ENCODE results near the gene IL16.
"Not testable (repeated sequence)": the region's sequence is repeated elsewhere in the genome, so short reads cannot be mapped to it uniquely, and the experiment has no call there.

Gene IL16

DNA sequence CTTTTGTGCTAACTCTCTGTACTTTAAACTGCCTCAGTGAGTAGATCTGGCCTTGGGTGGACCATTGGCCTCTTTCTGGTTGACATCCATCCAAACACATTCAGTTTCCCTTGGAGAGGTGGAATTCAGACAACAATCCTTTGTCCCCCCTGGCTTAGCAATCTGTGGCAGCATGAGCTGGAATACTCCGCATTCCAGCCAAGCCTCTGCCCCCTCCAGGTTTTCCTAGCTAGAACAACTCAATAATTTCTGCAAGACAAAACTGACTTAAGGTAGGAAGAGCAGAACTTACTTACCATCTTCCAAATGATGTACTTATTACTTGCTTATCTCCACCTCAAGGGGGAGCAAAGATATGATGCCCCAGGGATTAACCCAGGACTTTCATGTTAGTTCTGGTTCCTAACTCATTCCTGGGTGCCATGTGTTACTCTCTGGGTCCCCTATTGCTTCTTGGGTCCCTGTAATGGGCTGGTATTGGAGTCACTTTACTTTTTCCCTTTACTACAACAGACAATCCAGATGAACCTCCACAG lies 21.8 kb upstream of the IL16 start:
- DNase-seq = no peak

DNA sequence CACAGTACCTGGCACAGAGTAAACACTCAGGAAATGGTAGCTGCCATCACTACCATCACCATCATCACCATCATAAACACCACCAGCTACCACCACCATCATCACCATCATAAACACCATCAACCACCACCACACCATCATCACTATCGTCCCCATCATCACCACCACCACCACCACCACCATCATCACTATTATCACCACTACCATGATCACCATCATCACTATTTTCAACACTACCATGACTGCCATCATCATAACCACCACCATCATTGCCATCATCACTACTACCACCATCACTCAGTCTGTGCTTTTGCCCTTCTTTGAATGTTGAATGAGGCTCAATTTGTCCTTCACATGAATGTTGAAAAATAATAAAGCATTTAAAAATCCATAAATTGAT lies 21.2 kb upstream of the IL16 start:
- no peak for DNase-seq

DNA sequence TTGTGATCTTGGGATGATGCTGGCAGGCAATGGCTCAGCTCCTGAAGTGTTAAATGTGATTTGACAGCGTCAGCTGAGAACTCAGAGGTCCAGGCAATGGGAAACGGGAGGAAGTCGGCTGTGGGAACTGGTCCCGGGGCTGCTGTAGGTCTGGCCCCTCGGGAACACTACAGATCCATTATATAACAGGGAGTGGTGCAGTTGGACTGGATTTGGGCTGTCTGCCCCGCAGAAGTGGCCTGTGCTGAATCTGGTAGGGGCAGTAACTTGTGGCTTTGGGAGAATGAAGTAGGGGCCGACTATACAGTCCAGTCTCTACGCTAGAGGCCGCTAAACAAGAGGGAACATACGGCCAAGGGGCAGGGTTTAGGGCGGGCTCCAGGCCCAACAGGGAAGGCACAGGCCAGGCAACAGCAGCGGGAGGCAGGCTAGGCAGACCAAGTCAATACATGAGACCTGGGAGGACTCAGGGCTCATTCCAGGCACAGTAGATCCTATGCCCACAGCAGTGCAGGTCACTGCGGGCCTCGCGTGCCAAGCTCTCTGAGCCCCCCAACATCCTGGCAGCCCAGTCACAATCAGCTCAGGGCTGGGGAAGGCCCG lies 20.3 kb upstream of the IL16 start:
- DNase-seq = no peak

DNA sequence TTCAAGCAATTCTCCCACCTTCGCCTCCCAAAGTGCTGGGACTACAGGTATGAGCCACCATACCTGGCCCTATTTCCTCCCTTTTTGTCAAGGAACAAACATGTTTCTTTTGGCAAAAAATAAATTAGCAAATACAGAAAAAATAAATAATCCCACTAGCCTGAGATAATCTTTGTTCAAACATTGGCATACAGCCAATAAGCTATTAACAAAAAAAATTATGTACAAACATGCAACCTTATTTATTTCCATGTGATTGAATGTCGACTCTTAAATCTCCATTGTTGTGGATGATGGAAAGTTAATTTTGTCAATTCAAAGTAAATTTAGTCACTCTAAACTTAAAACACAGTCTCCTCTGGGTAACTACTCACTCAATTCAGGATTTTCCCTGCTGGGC lies 18.3 kb upstream of the IL16 start:
- no peak for DNase-seq

DNA sequence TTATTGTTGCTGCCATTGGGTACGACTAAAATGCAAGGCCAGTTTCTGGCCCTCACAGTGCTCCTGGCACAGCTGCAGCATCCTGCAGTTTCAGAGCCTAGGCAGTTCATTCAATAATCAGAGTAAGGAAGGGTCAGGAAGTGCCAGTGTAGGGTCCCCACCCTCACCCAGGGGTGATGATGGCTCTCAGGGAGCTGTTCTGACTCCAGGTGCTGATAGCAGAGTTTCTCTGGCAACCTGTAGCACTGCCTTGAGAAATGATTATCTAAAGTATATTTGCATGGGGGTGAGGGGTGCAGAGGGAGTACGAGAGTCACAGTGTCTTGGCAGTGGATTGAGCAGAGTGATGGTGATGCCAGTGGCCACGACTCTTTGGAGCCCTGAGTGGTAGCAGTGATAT lies 15.5 kb upstream of the IL16 start:
- no peak for DNase-seq

DNA sequence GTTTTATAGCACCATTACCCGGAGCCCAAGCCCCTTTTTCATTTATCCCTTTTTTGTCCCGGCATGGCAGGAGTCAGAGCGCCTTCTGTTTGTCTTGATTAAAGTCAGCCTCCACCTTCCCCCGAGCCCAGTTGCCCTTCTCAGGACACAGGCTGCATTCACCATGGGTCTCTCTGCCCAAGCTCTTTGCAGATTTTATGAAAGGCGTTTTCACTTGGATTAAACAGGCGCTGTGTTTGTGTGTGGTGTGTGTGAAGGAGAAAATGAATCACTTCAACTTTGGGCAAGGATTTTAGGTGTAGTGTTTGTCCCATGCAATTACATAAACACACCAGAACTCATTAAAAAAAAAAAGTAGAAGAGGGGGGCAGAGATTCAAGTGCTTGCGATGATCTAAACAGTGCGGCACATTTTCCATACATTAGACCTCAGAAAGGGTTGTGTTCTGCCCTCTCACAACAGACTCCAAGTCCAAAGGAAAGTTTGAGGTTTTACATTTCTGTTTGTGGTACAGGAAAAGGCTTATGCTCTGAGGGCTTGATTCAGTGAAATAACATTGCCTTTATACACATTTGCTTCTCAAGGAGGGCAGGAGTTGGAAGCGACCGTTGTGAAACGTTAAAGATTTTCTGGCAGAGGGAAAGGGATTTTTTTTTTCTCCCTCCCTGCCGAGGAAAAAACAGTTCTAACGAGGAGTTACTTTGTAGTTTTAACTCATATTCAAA lies 14.5 kb upstream of the IL16 start:
- DNase-seq = no peak

DNA sequence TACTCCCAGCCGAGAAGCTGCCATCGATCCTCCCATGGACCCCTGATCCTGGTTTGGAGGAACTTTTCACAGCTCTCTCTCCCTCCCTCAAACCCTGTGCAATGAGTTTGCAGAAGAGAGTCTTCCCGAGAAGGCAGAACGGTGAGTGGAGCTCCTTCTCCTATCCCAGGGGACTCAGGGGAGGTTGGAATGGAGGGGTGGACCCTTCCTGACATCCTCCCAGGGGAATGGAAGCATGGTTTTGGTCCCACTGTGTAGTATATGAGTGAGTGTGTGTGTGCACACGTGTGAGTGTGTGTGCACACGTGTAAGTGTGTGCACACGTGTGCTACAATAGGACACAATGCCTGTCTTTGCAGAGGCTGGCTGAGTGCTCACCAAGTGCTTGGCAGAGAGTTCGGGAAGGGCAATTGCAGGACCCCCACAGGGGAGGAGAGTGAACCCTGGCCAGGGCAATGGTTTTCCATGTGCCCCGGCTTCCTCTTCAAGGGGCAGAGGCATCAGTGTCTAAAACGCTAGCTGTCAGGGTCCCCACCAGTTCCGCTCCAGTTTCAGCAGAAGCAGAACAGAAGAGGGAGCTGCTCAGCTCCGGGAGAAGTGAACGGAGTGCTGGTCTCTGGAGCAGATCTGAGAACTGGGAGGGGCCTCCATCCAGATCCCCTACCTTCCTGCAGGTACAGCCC lies 13.8 kb upstream of the IL16 start:
- no peak for DNase-seq

DNA sequence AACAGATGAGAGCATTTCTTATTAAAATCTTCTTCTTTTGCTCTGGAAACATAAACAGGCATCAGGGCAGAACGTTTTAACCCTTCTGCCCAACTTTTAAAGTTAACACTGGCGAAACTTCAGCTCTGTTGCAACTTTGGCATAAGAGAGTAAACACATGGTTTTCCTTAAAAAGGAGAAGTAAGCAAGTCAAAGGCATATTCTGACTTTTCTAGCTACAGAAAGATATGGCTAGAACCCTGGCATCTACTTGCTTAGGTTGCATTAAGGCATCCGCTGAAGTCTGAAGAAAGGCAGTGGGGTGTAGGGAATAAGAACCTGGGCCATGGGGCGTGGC lies 13.3 kb upstream of the IL16 start:
- no peak for DNase-seq

DNA sequence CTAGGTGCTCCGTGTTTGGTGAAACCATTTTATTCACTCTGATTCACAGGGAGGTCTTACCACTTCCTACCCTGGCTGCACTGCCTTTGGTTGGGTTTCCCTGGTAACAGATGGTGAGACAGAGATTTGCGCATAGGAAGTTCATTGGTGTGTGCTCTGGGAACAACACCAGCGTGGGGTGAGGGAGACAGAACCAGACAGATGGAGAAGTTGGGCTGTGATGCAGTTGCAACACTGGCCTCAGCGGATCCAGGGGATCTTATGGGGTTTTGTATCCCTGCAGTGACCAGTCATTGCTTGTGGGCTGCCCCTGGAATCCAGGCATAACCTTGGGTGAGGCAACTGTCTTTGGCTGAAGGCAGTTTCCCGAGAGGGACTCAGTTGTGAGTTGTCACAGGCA lies 12.5 kb upstream of the IL16 start:
- no peak for DNase-seq

DNA sequence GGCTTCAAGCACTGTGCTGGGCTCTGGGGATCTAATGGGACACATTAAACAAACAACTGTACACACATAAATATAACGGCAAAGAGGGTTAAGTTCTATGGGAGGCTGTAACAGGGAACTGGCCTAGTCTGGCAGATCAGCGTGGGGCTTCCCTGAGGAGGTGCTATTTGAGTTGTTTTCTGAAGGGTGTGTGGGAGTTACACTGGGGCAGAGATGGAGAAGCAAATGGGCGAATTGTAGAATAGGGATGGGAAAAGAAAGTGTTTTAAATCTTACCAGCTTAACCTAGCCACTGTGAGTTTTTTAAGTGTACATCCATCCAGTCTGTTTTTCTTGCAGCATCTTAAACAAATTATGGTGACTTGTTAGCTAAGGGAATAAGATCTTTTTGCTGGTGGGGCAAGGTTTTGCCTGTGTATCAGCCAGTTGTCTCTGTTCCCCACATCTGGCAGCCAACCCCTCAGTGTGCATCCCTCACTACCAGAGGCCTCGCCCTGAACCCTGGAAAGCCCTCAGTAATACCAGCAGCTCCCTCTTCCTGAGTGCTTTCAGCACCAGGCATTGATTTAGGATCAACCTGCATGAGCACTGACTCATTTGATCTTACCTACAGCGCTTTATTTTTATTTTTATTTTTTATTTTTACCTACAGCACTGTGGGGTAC lies 10.9 kb upstream of the IL16 start:
- DNase-seq = no peak

DNA sequence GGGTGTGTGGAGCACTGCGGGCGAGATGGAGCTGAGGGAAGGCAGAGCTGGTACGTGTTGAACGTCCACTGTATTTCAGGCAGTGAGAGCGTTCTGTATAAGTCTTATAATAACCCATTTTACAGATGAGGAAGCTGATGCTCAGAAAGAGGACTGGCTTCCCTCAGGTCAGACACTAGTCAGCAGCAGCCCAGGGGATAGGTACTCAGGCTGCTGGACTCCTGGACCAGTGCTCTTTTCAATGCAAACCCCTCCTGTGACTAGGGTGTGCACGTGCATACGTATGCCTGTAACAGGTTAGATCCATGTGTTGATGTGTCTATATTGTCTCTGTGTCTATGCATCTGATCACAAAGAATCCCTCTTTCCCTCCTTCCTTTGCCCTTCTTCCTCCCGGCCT lies 8.3 kb upstream of the IL16 start:
- DNase-seq = no peak

DNA sequence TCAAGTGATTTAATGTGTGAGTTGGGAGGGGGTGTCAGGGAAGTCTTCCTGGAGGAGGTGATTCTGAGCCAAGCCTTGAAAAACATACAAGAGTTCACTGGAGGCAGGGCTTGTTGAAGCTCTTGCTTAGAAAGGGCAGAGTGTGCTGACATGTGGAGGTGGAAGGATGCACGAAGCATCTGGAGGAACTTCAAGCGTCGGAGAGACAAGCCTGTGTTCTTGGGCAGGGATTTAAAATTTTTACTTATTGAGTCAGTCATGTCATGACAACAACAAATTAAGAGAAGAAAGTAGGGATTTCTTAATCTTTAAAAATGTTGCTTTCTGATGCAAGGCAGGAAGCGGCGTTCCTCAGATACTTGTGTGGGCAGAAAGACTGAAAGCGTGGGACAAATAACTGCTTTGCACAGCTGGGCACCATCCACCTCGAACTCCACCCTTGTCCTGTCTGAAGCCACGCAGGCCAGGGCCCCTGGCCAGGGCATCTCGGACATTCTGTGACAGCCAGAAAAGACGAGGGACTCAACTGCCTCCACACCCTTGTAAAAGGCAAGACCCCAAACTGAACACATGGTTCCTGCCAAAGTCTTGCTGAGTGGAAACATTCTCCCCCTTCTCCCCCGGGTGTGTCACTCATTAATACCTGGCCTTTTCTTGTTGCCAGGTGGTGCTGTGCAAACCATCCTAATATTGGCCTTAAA lies 6.9 kb upstream of the IL16 start:
- no peak for DNase-seq

DNA sequence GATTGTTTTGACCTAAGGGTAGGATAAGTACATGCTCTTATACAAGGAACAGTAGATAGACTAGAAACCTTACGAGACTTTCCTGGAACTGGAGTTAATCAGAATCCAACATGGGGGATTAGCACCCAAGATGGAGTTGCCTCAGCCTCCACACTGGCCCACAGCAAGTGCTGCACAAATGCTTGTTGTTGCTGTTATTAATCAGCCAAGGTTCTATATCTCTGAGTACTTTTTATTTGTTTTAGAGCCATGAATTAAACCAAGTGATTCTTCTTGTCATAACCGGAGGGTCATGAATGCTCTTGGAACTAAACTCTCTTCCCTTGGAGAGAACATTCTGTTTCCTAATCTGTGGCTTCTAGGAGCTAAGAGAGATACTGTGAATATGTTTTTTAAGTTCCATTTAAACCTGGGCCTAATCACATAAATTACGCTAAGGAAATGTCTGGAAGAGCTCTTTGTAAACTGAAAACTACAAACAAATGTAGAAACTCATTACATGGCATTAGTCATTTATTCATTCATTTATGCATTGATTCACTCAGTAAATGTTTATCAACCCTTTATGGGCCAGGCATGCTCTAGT lies 5.7 kb upstream of the IL16 start:
- no peak for DNase-seq

DNA sequence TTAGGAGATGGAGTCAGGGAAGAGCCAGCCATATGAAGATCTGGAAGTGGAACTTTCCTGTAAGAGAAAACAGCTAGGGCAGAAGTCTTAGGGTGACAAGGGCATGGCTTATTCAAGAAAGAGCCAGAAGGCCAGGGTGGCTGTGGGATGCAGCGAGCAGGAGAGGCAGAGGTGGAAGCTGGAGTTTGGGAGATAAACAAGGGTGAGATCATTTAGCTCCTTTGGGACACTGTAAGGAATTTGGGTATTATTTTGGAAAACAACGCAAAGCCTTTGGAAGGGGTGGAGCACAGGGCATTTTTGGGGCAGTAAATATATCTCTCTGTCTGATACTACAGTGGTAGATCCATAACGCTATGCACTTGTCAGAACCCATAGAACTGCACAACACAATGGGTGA lies 5.0 kb upstream of the IL16 start:
- DNase-seq = no peak

DNA sequence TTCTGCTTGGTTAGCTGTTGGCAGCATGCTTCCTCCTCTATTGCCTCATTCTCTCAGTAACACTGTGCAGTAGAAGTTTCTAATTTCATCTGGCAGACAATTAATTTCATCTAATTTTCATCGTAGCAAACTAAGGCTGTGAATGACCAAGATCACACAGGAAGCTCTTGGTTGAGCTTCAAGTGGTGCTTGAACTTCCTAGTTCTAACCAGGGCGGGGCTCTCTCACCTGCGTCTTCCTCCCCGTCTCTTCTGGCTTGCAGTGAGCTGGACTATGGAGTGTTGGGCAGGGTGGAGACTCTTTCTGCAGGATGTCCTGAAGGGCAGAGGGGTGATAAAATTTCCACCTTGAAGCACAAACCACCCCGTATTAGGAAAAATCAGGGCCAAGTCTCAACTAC lies 2.0 kb upstream of the IL16 start:
- no peak for DNase-seq

DNA sequence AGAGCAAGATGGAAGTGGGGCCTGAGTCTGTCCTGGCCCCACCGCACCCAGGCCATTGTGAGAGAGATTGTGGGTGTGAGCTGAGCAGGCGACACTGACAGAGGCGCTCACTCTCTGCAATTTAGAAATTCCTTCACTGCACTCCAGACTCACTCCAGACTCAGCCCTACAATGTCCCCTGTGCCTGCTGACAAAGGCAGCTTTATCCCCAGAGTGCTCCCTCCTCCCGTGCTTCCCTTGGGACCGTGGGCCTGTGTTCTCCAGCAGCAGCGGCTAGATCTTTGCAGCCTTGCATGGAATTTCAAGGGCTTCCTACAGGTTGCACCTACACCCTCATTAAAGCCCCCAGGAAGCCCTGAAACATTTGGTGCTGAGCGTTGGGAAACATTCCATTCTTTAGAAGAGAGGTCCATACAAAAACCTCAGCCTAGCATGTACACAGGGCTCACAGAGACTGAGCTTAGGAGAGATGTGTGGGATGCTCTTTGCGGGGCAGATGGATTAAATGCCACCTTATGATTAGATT lies 1.3 kb upstream of the IL16 start:
- DNase-seq = no peak

DNA sequence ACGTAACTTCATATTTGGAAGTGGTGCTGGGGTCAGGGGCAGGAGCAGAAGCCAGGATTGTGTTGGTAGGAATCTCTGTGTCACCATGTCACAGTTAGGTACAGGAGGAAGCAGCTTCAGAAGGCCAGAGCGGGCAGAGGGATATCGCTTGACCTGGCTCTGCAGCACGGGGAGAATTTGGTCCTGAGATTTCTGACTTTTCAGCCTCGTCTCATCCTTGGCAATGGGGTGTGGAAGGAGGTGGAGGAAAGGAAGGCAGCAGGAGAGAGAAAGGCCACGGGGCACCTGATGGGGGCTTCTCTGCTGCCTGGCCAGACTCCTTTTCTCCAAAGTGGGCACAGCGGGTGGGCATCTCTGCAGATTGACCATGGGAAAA lies 564 bp downstream of the IL16 start:
- DNase-seq = no peak

DNA sequence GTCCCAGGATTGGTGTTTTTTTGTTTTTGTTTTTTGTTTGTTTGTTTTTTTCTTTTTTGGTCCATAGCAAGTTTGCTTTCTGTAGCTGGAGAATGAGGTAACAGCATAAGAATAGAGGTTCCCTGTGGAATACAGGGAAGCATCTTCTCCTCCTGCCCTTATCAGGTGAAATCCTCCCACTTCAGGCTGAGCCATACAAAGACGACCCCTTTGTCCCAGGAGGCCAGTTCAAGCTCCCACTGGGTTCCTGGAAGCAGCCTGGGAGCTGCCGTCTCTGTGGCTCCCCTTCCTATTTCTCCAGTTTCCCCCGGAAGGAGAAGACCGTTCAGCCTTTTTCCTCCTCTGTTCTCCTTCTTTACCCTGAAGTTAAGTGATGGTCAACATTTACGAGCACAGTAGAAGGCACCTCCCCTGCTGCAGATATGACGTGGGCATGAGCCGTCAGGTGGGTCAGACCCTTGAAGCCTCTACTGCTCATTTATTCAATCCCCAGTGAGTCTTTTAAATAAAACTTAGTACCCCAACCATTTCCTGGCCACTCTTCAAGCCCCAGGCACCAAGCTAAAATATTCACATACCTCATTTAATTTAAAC lies 1.1 kb downstream of the IL16 start:
- no peak for DNase-seq

DNA sequence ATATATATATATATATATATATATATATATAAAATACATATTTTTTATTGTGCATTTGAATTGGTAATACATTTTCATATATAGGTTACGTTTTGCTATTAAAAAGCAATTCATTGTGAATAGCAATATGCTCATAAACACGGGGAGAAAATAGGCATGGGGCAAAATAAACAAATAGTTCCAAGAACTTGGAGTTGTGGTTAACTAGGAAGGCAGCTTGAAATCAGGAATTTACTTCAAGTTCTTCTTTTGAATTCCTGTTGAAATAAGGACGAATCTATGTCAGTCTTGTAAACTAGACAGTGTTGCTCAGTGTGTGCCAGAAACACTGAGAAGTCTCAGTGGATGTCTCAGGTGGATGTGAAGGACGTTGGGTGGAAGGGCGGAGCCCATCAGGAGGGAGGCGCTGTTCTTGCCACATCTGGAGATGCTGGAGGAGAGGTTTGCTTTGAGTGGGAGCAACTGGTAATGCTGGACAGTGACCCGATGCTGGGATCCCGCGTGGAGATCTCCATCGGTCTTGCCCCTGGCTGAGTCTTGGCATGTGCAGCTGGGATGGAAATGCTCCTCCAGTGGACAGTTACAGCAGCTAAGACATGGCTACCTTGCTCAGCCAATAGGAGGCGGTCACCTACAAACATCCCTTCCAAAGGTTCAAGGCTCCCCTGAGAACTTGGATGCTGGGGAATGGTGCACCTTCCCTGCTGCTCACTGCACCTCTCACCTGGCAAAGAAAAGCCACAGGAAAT lies 2.5 kb downstream of the IL16 start:
- no peak for DNase-seq

DNA sequence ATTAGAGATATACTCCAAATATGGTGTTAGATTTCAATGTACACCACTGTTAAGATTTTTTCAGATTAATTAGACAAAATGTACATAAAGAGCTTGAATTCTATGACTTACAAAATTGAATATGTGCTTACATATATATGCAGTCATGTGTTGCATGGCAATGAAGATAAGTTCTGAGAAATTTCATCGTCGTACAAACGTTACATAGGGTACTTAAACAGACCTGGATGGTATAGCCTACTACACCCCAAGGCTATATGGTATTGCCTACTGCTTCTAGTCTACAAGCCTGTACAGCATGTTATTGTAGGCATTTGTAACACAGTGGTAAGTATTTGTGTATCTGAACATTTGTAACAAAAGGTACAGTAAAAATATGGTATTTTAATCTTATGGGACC lies 9.3 kb downstream of the IL16 start:
- DNase-seq = no peak

DNA sequence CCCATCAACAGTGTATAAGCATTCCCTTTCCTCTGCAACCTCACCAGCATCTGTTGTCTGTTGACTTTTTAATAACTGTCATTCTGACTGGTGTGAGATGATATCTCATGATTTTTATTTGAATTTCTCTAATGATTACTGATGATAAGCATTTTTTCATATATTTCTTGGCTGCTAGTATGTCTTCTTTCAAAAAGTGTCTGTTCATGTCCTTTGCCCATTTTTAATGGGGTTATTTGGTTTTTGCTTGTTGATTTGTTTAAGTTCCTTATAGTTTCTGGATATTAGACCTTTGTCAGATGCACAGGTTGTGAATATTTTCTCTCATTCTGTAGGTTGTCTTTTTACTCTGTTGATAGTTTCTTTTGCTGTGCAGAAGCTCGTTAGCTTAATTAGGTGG lies 11.3 kb downstream of the IL16 start:
- DNase-seq = not testable (repeated sequence)

All from DMS79 (cell line).